ENCODE measurements around the gene DCST2.

The DCST2 gene

GRCh38 chr1:155048449-155049334, 15.1 kb upstream of the DCST2 start:
- no peak for DNase-seq

- DNase-seq, result peak; percentile 84
Measured at GRCh38 chr1:155044812-155045657, 11.5 kb upstream of the DCST2 start.

- no peak for DNase-seq
Measured at GRCh38 chr1:155044365-155044764, 10.8 kb upstream of the DCST2 start.

- no peak for DNase-seq
Measured at GRCh38 chr1:155043793-155044192, 10.2 kb upstream of the DCST2 start.

- DNase-seq, result no peak
Measured at GRCh38 chr1:155043301-155043702, 9.7 kb upstream of the DCST2 start.

- DNase-seq, result no peak
Measured at GRCh38 chr1:155042789-155043188, 9.2 kb upstream of the DCST2 start.

DNA sequence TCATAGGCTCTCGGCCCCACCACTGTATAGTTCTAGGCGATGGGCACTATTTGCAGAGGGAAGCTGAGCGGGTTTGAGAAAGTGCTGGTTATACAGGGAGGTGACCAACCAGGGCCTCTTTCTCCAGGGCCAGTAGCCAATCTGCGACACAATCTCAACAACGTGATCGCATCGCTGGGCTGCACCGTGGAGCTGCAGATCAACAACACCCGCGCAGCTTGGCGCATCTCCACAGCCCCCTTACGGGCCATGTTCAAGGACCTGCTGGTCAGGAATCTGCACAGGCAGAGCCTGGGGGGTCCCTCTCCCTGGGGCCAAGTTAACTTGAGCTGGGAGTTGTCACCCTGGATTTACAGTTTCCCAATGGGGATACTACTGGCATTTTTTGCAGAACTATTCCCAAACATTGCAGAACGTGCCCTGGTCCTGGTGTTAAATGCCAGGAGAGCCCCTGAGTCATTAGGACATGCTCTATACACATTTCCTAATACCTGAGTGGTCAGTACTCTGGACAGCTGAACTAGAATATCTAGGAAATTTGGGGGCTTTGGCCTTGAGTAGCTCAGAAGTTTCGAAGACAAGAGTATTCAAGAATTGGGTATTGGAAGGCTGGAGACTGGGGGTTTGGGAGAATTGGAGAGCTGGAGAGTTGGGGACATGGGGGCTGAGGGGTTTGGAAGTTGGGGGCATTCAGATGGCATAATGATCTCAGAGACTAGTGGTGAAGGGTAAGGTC, 6.9 kb upstream of the DCST2 start:
- DNase-seq, result no peak

DNA sequence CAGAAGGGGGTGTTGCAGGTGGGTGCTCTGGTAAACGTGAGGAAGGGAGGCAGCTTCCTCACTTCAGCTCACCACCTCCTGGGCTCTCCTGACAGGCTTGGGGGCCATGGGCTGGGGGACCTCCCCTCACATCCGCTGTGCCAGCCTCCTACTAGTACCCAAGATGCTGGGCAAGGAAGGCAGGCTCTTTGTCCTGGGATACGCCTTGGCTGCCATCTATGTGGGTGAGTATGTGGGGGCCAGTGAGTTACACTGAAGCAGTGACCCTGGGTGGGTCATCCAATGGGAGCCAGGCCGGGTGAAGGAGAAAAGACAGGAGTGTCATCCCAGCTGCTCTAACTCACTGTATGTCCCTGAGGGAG, 5.7 kb upstream of the DCST2 start:
- DNase-seq, result no peak

- DNase-seq, result no peak
Measured at GRCh38 chr1:155038602-155039307, 5.2 kb upstream of the DCST2 start.

DNA sequence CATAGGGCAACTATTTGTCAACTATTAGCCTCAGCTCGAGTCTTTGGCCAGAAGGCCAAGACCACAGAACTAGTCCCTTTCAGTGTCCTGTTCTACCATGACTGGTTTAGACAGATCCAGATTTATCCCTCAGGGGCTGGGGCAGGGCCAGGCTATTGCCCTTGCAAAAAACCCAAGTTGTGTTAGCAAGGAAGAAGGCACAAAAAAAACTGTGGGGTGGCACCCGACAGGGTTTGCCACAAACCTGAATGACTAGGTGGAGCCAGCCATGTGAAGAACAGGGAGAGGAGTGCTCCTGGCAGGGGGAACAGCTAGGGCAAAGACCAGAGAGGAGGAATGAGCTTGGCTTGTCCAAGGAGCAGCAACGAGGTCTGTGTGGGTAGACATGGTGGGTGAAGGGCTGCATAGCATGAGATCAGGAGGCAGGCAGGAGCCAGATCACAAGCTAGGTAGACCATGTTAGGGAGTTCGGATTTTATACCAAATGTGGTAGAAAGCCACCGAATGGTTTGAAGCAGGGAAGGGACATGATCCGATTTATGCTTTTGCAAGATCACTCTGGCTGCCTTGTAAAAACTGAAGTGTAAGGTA, 4.4 kb upstream of the DCST2 start:
- DNase-seq, result no peak

GRCh38 chr1:155037043-155037442, 3.5 kb upstream of the DCST2 start:
- DNase-seq, result no peak

GRCh38 chr1:155035936-155036335, 2.4 kb upstream of the DCST2 start:
- no peak for DNase-seq

- DNase-seq, result no peak
Measured at GRCh38 chr1:155034318-155035208, 982 bp upstream of the DCST2 start.

DNA sequence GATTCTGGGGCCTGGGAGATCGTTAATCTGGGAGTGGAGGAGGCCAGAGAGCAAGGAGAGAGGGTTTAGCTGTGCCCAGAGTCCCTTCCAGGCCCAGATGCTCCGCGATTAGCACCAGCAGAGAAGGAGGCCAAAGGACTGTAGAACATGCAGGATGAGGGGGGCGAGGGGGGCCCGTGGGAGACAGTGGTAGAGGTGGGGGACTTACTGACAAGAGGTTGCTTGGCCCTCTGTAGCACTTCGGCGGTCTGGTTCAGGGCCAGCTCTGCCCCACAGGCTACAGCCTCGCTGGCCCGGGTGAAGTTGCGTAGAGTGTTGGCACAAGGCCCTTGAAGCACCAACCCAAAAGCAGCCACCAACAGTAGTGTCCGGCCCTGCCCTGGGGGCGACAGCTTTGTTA, 695 bp downstream of the DCST2 start:
- DNase-seq, result no peak

DNA sequence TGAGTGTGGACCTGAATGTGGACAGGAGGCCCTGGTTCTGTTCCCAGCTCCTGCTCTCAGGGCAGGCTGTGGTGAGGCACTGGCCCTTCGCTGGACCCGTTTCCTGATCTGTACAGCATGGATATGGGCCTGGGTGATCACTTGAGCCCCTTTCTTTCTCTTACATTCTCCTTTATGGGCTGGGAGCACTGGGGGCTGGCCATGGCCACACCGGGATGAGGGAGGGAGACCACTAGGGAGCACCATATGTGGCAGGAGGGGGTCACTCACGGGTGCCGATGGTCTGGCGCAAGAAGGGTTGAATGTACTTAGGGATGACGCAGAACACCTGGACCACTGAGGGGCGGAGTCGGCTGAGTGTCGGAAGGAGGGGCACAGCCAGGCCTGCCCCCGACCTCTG, 2.7 kb downstream of the DCST2 start:
- DNase-seq, result no peak

- DNase-seq, result no peak
Measured at GRCh38 chr1:155030243-155030795, 3.3 kb downstream of the DCST2 start.

DNA sequence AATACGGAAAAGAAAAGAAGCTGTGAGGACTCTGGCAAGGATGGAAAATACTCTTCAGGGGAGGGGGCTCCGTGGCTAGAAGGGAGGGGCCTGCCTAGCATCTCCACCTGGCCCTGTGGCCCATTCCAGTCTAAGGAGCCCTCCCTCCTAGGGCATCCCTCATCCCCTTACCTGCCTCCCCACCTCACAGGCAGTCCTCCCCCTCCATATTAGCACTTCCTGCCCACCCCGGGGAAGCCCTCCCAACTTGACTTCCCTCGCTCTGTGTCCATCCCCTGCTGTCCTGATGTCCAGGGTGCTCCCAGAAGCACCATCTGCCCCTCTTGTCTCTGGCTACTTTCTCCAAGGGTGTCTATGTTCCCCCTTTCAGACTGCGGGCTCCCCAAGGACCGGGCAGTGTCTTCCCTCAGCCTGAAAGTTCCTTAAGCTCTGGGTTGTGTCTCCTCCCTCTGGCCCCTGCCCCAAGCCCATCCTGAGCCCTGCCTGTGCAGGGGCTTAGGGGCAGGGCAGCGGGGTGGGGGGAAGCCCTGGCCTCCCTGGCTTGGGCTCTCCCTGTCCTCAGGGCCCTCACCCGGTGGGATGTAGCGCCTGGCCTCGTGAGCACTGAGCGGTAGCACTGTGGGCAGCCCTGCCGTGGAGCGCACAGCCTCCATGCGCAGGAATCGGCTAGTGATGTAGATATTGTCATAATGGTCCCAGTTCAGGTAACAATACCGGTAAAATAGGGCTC, 3.9 kb downstream of the DCST2 start:
- DNase-seq, result no peak

- DNase-seq, result no peak
Measured at GRCh38 chr1:155026588-155026987, 7.0 kb downstream of the DCST2 start.

- no peak for DNase-seq
Measured at GRCh38 chr1:155026154-155026553, 7.4 kb downstream of the DCST2 start.

GRCh38 chr1:155024315-155024714, 9.3 kb downstream of the DCST2 start:
- no peak for DNase-seq
